Panc1 (cell line): ENCODE data around the gene PHF1. TPM values are rescaled to one million over a fixed set of nuclear protein-coding genes. Genes with fewer than 3 reads are reported as not detected.

ENCODE experiments used
- ATAC-seq: fragments of 200-7000 bp; cut with Tn5 transposase; 2 replicates; pipeline ENCODE4 v1.9.1; 2020; ENCODE audit warnings: mild to moderate bottlenecking, moderate library complexity
- BruUV-seq: library from RNA; stranded (reverse); fragments of 400-500 nt; replicated peaks from 2 replicates; lab custom pipeline; 2021; lab: Mats Ljungman, UMichigan
- CTCF ChIA-PET: fragments of 300-600 bp; sonication (Branson Sonifier 250); formaldehyde crosslinking; loops from one replicate; lab custom pipeline; 2022; ENCODE audit warnings: antibody characterized with exemption; lab: Charles Lee
- POLR2A ChIA-PET: fragments of 300-600 bp; sonication (Branson Sonifier 250); formaldehyde crosslinking; loops from one replicate; lab custom pipeline; 2022; ENCODE audit warnings: antibody characterized with exemption; lab: Charles Lee
- DNase-seq: peaks from one replicate; pipeline ENCODE4 v3.0.0-alpha.2; 2010; ENCODE audit warnings: low read depth, low spot score
- H3K27ac ChIP-seq: 2 replicates; pipeline ENCODE4 v1.5.1; 2011; ENCODE audit warnings: mild to moderate bottlenecking, low read length, inconsistent platforms
- H3K27me3 ChIP-seq: fragments of 200-500 bp; sonication (Bioruptor generic); 2 replicates; pipeline ENCODE4 v1.6.0; 2014; ENCODE audit warnings: low read length, inconsistent platforms; ENCODE audit not compliant: control insufficient read depth, insufficient read depth
- H3K36me3 ChIP-seq: fragments of 200-500 bp; sonication (Bioruptor generic); 2 replicates; pipeline ENCODE4 v1.5.1; 2014; ENCODE audit warnings: inconsistent platforms, mild to moderate bottlenecking, low read length, moderate library complexity; ENCODE audit not compliant: control insufficient read depth, insufficient read depth
- H3K4me1 ChIP-seq: 2 replicates; pipeline ENCODE4 v1.5.1; 2011; ENCODE audit warnings: inconsistent platforms, mild to moderate bottlenecking, low read length, moderate library complexity; ENCODE audit not compliant: control insufficient read depth, insufficient read depth
- H3K4me3 ChIP-seq, 2 experiments: 2 replicates each; pipeline ENCODE4 v1.5.1; 2011 to 2012; ENCODE audit warnings: low read depth in 2 of 2, low read length in 2 of 2, mild to moderate bottlenecking in 2 of 2, inconsistent platforms in 1 of 2, moderate library complexity in 1 of 2
- H3K9me3 ChIP-seq: fragments of 200-500 bp; sonication (Bioruptor generic); 2 replicates; pipeline ENCODE4 v1.5.1; 2014; ENCODE audit warnings: low read depth, mild to moderate bottlenecking, inconsistent platforms, low read length, moderate library complexity; ENCODE audit not compliant: control insufficient read depth, insufficient read depth
- CTCF ChIP-seq: fragments of 450-650 bp; IDR thresholded peaks from 2 replicates; pipeline ENCODE4 v1.5.1; 2017; ENCODE audit warnings: mild to moderate bottlenecking
- POLR2AphosphoS5 ChIP-seq: IDR thresholded peaks from 2 replicates; pipeline ENCODE4 v1.6.1; 2012; ENCODE audit warnings: mild to moderate bottlenecking, low read depth, low read length, moderate library complexity
- SIN3A ChIP-seq: IDR thresholded peaks from 2 replicates; pipeline ENCODE4 v1.6.1; 2012; ENCODE audit warnings: low read depth, mild to moderate bottlenecking, low read length, moderate library complexity, borderline replicate concordance; ENCODE audit not compliant: insufficient read depth
- TCF7L2 ChIP-seq: IDR thresholded peaks from 2 replicates; pipeline ENCODE4 v1.6.1; 2011; ENCODE audit warnings: mild to moderate bottlenecking, low read depth, low read length, inconsistent platforms
- in situ Hi-C: cut with HindIII; loops from 2 replicates; pipeline ENCODE4 v1.10.0; 2016; ENCODE audit warnings: low sequenced_read_pairs, low pct_unique_long_range_greater_than_20kb
- intact Hi-C: fragments of 100-400 bp; cut with micrococcal nuclease; formaldehyde crosslinking; loops from one replicate; pipeline ENCODE4 v1.10.0; 2022; ENCODE audit not compliant: unreplicated experiment
- total RNA-seq: library from RNA; stranded (reverse); gene quantifications from one replicate; pipeline ENCODE4 v1.2.1, GENCODE V29; 2021; ENCODE audit not compliant: unreplicated experiment
- TF ChIP-seq, protein P1 (sequence below), 2 experiments: IDR thresholded peaks; 2 replicates each; pipeline ENCODE4 v1.6.1; 2011 to 2012; ENCODE audit warnings: low read depth in 2 of 2, control low read depth in 1 of 2, low read length in 1 of 2, mild to moderate bottlenecking in 1 of 2, moderate library complexity in 1 of 2; ENCODE audit not compliant: insufficient read depth in 1 of 2

Gene PHF1
- total RNA-seq, 1 experiment from 2014 or later = 51.6 TPM

GRCh38 chr6:33416386-33417127 is 5.7 kb downstream of the PHF1 start:
- POLR2A ChIA-PET = no interaction called here
- H3K9me3 ChIP-seq = no peaks in the 10 kb centered on the region
- TF ChIP-seq POLR2AphosphoS5 = no peak; the same call in 1 of the 2 replicates
- TF ChIP-seq SIN3A = no peak
- TF ChIP-seq, protein P1, sequence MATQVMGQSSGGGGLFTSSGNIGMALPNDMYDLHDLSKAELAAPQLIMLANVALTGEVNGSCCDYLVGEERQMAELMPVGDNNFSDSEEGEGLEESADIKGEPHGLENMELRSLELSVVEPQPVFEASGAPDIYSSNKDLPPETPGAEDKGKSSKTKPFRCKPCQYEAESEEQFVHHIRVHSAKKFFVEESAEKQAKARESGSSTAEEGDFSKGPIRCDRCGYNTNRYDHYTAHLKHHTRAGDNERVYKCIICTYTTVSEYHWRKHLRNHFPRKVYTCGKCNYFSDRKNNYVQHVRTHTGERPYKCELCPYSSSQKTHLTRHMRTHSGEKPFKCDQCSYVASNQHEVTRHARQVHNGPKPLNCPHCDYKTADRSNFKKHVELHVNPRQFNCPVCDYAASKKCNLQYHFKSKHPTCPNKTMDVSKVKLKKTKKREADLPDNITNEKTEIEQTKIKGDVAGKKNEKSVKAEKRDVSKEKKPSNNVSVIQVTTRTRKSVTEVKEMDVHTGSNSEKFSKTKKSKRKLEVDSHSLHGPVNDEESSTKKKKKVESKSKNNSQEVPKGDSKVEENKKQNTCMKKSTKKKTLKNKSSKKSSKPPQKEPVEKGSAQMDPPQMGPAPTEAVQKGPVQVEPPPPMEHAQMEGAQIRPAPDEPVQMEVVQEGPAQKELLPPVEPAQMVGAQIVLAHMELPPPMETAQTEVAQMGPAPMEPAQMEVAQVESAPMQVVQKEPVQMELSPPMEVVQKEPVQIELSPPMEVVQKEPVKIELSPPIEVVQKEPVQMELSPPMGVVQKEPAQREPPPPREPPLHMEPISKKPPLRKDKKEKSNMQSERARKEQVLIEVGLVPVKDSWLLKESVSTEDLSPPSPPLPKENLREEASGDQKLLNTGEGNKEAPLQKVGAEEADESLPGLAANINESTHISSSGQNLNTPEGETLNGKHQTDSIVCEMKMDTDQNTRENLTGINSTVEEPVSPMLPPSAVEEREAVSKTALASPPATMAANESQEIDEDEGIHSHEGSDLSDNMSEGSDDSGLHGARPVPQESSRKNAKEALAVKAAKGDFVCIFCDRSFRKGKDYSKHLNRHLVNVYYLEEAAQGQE (IDR thresholded peaks at IDR 0.05; ENCODE audit: insufficient read depth in 1 of 2, low read depth in 2 of 2, low read length in 1 of 2) = no peak
- no peak for TF ChIP-seq CTCF
- TF ChIP-seq TCF7L2 = no peak
- H3K27ac ChIP-seq = peak overlapping the region; percentile 99
- BruUV-seq = no TSS peak
- ATAC-seq (no peak), DNase-seq (no peak)
- H3K4me1 ChIP-seq = peaks cover 48% of the 10 kb centered on the region
- H3K27me3 ChIP-seq = no peaks in the 10 kb centered on the region
- peak overlapping the region; percentile 86 for H3K4me3 ChIP-seq
- intact Hi-C loops (no loop called here), in situ Hi-C loops (no loop called here)
- CTCF ChIA-PET = no interaction called here
- peaks cover 2% of the 10 kb centered on the region for H3K36me3 ChIP-seq

DNA sequence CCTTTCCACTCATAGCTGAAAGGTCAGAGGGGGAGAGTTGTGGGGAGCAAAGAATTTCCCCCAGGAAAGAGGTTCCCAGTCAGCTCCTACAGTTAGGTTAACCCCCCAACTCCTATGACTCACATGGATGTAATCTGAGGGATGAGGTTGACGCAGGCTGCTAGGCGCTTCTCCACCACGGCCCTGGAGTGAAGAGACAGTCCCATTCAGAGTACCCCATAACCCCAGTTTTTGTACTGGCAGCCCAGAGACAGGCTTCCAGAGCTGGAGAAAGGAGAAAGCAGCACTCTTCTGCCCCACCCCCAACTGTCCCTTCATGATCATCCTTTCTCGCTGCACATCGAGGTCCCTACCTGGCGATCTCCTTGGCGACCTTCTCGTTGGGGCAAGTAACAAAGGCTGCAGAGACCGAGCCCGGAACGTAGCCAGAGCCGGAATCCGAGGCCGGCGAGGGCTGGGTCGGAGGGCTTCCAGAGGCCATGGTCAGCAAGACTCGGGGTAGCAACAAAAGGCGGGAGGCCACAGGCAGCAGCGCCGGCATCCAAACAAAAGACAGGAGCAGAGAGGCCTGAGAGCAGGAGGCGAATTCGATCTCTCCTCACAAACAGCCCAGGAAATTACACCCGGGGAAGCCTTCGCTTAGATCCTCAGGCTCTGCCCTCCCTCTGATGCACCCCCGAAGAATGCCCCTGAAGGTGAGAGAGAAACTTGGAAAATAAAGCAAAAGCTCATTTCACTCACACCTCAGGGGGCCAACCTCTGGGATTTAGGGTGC is 6.5 kb downstream of the PHF1 start:
- ChIA-PET POLR2A (interaction anchor here (0.5 kb wide), 1 partner anchor 110 kb away, joined by 6 read pairs; no protein-coding TSS in a partner anchor), CTCF (no interaction called here)
- TSS peak; percentile 97 for BruUV-seq
- peak overlapping the region; percentile 99 for H3K27ac ChIP-seq
- ATAC-seq (peak; percentile 3), DNase-seq (no peak)
- peaks cover 2% of the 10 kb centered on the region for H3K36me3 ChIP-seq
- H3K4me1 ChIP-seq = peaks cover 46% of the 10 kb centered on the region
- H3K27me3 ChIP-seq = no peaks in the 10 kb centered on the region
- H3K9me3 ChIP-seq = no peaks in the 10 kb centered on the region
- intact Hi-C loops (no loop called here), in situ Hi-C loops (no loop called here)
- peak overlapping the region; percentile 86 for H3K4me3 ChIP-seq
- TF ChIP-seq TCF7L2 (no peak), POLR2AphosphoS5 (no peak), SIN3A (no peak), CTCF (no peak)
- TF ChIP-seq, protein P1 (IDR thresholded peaks at IDR 0.05; ENCODE audit: insufficient read depth in 1 of 2, low read depth in 2 of 2, low read length in 1 of 2) = no peak
